ENCODE results near the gene GRXCR2. TPM values are rescaled to one million over a fixed set of nuclear protein-coding genes. Genes with fewer than 3 reads are reported as not detected.
"Not testable (repeated sequence)": the region's sequence is repeated elsewhere in the genome, so short reads cannot be mapped to it uniquely, and the experiment has no call there.

GRXCR2 gene, protein sequence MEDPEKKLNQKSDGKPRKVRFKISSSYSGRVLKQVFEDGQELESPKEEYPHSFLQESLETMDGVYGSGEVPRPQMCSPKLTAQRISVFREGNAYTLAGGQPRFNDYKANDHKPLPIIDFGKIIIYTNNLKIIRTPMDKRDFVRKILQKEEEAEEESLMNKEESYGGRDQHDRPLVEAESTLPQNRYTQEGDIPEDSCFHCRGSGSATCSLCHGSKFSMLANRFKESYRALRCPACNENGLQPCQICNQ
- not detected for polyA plus RNA-seq (ENCODE audit: insufficient read length in 4 of 4)

DNA sequence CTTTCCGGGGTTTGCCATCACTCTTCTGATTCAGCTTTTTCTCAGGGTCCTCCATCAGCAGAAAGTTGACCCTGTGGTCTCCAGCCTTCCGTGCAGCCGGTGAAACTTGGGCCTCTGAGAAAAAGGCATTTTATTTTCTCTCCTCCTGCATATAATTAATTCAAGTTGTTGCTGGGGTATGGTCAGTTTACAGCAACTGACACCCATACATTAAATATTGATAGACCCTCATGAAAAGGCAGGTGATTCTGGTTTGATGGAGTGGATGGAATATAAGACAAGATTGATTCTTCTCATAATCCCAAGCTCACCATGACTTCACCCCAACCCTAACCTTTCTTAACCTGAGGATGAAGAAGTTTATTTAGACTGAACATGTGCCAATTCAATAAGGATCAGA, at the start of gene GRXCR2:
GRXCR2 (minus strand) TSS at position 101 of the 400 bp plus-strand sequence; CDS start at position 55, 46 bp downstream.
- no peak for DNase-seq (ENCODE audit: low read depth in 4 of 4, low spot score in 3 of 4)

DNA sequence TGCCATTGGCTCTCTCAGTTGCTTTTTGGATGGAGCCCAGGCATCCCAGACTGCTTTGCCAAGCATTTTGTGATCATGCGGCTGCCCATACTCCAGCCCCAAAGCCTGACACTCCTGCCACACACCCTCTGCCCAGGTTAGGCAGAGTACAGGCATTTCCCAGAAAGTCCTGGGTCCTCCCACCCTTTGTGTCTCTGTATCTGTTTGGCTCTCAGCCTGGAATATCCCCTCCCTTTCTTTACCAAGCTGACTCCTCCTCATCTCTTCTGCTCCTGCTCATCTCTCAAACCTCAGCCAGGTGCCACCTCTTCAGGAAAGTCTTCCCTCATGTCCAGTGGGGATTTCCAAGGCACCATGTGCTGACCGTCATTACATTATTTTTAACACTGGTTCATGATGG, 49.2 kb upstream of the GRXCR2 start:
- DNase-seq (ENCODE audit: low read depth in 4 of 4, low spot score in 3 of 4): no peak

DNA sequence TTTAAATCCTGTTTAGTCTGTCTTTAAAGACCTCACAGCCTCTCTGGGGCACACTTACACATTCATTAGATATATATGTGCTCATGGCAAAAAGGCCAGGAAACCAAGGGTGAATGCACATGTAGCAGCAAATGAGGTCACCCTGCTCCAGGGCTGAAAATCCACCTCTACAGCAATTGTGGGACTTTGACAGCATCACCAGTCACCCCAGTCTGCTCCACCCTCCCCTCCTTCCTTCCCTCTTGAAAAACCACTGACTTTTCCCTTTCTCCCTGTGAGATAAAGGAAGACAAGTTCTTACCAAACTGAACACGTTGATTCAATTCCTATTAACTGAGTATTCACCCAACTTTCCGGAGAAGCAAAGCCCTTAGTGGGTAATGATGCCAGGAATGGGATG, 48.4 kb upstream of the GRXCR2 start:
- no peak for DNase-seq (ENCODE audit: low read depth in 4 of 4, low spot score in 3 of 4)

DNA sequence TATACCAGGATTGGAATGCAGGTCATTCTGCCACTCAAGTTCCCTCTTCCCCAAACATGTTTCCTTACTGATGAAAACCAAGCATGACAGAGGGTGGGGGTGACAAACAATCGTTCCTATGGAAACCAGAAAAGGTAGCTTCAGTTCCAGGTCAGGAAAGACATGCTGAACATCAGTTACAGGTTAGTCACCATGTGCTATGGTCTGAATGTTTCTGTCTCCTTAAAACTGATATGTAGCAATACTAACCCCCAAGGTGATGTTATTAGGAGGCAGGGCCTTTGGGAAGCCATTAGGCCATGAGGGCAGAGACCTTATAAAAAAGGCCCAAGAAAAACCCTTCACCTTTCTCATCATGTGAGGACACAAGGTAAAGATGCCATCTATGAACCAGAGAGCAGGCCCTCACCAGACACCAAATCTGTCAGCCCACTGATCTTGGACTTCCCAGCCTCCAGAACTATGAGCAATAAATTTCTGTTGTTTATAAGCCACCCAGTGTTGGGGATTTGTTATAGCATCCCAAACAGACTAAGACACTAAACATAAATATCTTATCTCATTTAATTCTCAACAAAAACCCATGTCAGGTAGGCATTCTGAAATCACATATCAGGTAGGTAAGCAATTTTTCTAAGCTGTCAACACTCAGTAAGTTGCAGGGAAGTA, 47.9 kb upstream of the GRXCR2 start:
- DNase-seq (ENCODE audit: low read depth in 4 of 4, low spot score in 3 of 4): no peak

DNA sequence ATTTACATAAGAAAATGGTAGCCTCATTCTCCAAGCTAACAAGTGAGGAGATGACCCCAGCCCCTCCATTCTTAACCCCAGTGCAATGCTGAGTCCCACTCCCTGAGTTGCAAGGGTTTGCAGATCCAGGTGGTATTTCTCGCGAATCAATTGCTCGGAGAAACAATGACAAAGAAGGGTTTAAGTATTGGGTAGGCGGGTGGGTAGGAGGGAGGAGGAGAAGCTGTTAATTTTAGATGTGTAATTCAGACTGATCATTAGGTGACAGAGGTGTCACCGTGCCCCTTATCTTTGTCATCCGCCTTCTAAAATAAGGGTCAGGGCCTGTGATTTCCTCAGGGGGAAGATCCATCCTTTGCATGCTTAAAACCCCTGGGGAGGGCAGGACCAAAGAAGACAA, 46.6 kb upstream of the GRXCR2 start:
- no peak for DNase-seq (ENCODE audit: low read depth in 4 of 4, low spot score in 3 of 4)

DNA sequence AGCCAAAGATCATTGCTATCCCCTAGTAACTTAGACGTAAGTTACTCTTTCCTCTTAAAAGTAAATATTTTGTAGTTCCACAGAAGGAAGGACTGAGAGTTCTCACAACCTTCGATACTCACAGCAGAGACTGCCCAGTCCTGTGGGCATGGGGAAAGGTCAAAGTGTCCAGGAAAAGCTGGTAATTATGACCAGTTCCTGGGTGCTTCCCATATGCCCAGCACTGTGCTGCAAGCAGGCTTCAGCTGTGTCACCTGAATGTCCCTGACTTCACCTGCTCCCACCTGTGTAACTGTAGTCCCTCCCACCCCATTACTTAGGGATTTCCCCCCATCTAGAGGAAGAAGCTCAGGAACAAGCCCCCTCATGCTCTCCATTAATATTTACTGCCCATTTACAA, 45.6 kb upstream of the GRXCR2 start:
- DNase-seq (ENCODE audit: low read depth in 4 of 4, low spot score in 3 of 4): no peak

DNA sequence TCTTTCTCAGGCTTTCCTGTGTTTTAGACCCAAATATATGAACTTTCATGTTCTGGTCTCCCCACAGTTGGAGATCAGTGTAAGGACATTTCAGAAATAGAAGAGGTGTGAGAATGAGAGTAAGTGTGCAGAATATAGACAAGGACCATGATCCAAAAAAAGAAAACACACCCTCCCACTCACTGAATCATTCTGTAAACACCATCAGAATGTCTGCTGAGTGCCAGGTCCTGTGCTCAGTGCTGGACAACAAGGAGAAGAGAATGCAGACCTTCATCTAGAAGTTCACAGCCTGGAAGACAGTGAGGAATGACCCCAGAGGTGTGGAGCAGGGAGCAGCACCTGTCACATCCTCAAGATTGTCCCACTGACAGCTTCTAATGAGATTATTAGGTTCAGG, 44.5 kb upstream of the GRXCR2 start:
- no peak for DNase-seq (ENCODE audit: low read depth in 4 of 4, low spot score in 3 of 4)

DNA sequence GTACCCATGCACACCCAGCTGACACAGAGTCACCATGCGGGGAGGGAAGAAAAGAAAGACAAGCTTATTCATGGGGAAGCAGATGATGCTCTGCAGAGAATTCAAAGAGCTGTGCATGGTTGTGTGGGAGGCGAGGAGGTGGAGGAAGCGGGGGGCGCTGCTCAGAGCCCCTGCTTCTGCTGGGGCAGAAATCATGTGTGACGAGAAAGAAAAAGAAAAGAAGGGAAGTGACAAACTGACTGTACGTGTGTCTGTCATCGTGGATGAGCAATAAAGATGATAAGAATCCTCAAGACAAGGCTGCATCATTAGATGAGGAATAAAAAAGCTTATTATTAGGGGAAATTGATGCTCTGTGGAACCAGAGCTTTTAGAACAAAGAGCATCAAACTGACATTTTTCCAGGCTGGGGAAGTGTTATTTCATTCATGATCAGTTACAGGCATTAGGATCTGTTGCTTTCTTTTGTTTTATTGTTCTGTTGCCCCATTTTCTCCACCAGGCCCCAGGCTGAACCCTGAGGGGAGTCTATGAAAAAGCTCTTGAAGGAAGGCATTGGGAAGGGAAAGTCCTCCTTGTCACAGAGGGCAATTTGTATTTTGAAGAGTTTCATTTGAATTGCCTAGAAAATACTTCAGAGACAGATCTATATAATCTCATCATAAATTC, 43.3 kb upstream of the GRXCR2 start:
- no peak for DNase-seq (ENCODE audit: low read depth in 4 of 4, low spot score in 3 of 4)

DNA sequence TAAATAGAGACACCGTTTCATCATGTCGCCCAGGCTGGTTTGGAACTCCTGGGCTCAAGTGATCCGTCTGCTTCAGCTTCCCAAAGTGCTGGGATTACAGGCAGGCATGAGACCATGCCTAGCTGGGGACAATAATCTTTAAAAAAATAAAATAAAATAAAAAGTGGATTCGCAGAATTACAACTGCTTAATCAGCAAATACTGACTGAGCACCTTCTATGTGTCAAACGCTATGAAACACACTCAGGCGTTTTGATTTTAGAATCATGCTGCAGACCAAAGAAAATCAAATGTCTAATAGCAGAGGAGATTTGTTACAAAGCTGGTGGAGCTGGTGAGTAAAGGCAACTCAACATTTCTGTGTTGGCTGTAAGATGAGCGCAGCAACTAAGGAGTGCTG, 40.9 kb upstream of the GRXCR2 start:
- no peak for DNase-seq (ENCODE audit: low read depth in 4 of 4, low spot score in 3 of 4)

DNA sequence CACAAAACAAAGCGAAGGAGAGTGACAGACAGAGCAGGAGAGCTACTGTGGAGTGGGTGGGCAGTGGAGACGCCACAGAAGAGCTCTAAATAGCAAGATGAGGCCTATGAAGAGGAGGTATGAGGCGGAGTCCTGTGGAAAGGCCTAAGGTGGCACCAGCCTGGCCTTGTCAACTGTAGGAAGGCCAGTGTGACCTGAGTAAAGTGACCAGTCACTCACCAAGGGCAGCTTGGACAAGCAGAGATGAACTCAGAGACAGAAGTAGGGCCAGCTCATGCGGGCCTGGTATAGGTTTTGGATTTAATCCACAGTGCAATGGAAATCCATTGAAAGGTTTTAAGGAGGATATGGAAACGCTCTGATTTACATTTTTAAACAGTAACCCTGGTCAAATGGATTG, 39.8 kb upstream of the GRXCR2 start:
- no peak for DNase-seq (ENCODE audit: low read depth in 4 of 4, low spot score in 3 of 4)

DNA sequence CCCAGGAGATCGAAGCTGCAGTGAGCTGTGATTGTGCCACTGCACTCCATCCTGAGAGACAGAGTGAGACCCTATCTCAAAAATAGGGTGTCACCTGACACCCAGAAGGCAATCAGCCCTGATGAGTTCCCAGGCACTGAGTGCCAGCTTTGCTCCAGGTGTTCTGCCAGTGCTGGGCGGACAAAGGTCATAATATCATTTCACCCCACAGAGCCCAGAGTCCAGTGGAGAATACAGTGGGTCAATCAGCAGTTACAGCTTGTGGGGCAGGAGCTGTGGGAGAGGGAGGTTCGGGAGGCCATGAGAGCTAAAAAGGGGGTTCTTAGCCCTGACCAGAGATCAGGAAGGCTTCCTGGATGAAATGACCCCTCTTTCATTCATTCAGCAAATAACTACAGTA, 39.2 kb upstream of the GRXCR2 start:
- no peak for DNase-seq (ENCODE audit: low read depth in 4 of 4, low spot score in 3 of 4)

DNA sequence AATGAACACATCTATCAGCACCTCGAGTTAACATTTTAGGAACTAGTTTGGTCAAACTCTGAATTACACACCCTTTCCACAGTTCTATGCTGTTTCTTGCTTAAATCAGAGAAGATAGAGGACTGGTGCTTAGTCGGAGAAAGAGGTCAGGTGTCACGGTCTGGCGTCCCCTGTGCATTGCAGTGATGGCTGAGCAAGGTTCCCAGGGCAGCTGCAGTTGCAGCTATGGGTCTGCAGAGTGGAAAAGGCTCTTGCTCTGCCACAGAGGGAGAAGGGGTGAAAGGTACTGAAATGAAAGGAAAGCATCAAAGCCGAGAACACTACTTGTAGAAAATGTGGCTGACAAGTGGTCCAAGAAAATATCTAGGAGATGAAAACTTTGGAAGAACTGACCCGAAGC, 38.4 kb upstream of the GRXCR2 start:
- no peak for DNase-seq (ENCODE audit: low read depth in 4 of 4, low spot score in 3 of 4)

DNA sequence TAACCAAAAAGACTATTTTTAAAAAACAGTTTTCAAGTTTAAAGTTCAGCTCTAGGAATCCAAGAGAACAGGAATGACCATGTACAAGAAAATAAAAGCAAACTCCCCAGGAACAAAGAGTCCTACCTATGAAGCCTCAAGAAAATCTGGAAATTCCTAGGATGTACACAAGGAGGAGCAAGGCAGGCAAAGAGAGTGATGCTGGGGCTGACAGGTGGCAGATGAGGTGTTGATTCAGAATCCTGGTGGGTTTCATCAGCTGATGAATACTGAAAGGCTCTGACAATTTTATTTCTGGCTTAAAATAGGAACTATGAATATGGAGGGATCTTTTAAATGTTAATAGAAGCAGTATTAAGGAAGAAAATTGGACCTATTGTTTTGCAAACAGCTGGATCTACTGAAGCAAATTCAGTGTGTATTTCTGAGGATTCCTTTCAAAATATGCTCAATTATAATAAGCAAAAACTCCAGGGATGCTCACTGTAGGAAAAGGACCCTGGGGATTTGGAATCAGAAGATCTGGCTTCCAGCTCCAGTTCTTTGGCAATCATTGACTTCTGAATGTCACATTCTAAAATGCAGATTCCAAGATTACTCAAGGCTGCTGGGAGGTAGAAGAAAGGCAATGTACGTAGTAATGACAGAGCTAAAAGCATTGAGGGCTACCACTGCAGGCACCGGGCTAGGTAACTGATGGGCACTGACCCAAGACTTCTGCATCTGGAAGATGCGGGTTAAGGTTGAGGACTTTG, 35.6 kb upstream of the GRXCR2 start:
- DNase-seq (ENCODE audit: low read depth in 4 of 4, low spot score in 3 of 4): no peak

DNA sequence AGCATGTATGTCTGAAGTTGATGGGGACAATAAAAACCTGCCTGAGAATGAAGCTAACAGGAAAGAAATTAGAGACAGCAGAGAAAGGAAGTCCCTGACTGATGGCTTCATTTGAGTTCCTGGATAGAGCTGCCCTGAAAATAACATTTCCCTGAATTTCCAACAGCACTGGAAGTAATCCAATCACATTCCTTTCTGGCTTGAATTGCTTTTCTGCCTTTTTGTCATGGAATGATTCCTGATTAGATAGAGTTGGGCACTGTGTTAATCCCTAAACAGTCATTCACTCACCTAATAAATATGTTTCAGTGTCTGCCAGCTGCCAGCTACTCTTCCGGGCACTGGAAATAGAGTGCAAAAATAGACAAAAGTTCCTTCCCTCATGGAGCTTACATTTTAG, 33.6 kb upstream of the GRXCR2 start:
- no peak for DNase-seq (ENCODE audit: low read depth in 4 of 4, low spot score in 3 of 4)

DNA sequence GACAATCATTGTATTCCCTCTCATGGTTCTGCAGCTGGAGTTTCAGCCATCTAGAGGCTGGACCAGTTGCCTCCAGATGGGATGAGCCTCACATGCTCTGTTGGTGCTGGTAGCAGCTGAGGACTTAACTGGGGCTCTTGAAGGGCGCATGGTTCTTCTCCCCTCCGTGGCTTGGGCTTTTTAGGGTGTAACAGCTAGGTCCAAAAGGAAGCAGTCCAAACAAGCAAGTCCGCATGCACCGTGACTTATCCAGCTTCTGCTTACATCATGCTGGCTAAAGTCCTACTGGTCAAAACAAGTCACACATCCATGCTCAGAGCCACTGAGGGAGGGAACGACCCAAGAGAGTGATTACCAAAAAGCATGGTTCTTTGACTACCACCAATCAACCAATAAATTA, 31.9 kb upstream of the GRXCR2 start:
- no peak for DNase-seq (ENCODE audit: low read depth in 4 of 4, low spot score in 3 of 4)

DNA sequence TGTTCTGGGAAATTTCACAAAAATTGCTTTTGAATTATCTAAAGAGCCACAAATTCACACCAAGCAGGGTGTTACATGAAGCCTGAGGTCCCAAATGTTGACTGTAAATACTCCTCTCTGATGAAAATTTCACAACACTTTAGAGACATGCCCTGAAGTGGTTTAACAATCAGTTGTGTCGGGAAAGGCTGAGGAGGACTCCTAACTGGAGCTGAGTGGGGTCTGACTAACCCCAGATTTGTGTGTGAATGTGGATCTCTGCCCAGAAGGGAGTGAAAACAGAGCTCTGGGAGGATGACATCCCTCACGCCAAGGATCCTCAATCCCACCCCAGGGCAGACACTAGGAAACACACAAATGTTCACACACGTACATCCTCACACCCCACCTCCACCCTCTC, 31.1 kb upstream of the GRXCR2 start:
- DNase-seq (ENCODE audit: low read depth in 4 of 4, low spot score in 3 of 4): no peak

DNA sequence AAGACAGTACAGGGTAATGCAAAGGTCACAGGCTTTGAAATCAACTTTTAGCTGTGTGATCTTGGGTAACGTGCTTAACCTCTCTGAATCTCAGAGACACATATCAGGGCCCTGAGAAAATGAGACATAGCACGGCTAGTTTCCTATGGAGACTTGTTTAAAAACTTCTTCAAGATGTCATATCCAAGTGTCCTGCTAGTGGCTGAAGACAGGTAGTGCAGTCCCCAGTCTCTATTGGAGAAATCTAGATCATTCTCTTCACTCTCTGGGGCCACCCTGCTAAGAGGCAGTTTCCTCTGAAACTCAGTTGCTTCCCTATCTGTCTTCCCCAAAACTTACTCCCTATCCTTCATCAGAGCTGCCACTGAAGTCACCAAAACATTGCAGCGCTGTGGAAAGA, 30.3 kb upstream of the GRXCR2 start:
- DNase-seq (ENCODE audit: low read depth in 4 of 4, low spot score in 3 of 4): no peak

DNA sequence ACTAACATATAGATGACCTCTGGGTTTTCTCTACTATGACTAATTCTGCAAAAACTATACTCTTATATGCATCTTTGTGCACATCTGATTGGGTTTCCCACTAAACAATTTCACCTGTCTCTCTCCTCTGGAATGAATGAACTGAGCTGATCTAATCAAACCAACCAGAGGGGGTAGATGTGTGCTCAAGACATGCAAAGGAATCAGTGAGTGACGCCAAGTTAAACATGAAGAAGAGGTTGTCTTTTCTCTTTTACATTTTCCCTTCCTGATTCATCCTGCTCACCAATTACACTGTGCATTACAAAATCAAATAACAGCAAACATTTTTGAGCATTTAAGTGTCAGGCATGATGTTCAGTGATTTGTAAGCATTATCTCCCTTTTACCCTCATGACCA, 29.6 kb upstream of the GRXCR2 start:
- DNase-seq (ENCODE audit: low read depth in 4 of 4, low spot score in 3 of 4): no peak

DNA sequence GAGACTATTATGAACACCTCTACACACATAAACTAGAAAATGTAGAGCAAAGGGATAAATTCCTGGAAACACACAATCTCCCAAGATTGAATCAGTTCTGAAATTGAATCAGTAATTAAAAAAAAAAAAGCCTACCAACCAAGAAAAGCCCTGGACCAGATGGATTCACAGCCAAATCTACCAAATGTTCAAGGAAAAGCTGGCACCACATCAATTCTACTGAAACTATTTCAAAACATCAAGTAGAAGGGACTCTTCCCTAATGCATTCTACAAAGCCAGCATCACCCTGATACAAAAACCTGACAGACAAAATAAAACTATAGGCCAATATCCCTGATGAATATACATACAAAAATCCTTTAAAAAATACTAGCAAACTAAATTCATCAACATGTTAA, 25.4 kb upstream of the GRXCR2 start:
- no peak for DNase-seq (ENCODE audit: low read depth in 4 of 4, low spot score in 3 of 4)

DNA sequence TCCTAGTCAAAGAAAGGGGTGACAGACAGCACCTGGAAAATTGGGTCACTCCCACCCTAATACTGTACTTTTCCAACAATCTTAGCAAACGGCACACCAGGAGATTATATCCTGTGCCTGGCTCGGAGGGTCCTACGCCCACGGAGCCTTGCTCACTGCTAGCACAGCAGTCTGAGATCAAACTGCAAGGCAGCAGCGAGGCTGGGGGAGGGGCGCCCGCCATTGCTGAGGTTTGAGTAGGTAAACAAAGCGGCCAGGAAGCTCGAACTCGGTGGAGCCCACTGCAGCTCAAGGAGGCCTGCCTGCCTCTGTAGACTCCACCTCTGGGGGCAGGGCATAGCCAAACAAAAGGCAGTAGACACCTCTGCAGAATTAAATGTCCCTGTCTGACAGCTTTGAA, 18.6 kb upstream of the GRXCR2 start:
- not testable (repeated sequence) for DNase-seq (ENCODE audit: low read depth in 4 of 4, low spot score in 3 of 4)

DNA sequence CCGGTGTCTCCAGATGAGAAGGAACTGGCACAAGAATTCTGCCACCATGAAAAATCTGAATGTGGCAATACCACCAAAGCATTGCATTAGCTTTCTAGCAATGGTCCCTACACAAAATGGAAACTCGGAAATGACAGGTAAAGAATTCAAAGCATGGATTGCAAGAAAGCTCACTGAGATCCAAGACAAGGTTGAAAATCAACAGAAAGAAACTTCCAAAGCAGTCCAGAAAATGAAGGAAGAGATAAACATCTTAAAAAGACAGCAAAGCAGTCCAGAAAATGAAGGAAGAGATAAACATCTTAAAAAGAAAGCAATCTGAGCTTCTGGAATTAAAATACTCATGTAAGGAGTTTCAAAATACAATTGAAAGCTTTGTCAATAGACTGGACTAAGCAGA, 16.8 kb upstream of the GRXCR2 start:
- DNase-seq (ENCODE audit: low read depth in 4 of 4, low spot score in 3 of 4): no peak

Measured in right renal pelvis (tissue), 4 donors.